Neural cell (in vitro differentiated cells): Measurements from ENCODE around the gene COLEC12.

Experiments used
- CTCF ChIP-seq: fragments of 450-650 bp; IDR thresholded peaks from 2 replicates; pipeline ENCODE4 v1.5.1; 2014; ENCODE audit warnings: antibody characterized with exemption, mild to moderate bottlenecking, moderate library complexity; ENCODE audit not compliant: poor library complexity, severe bottlenecking
- EP300 ChIP-seq: fragments of 450-650 bp; conservative IDR thresholded peaks from 2 replicates; pipeline ENCODE4 v1.6.1; 2014; ENCODE audit warnings: antibody characterized with exemption, mild to moderate bottlenecking, moderate library complexity; ENCODE audit not compliant: poor library complexity, severe bottlenecking

DNA sequence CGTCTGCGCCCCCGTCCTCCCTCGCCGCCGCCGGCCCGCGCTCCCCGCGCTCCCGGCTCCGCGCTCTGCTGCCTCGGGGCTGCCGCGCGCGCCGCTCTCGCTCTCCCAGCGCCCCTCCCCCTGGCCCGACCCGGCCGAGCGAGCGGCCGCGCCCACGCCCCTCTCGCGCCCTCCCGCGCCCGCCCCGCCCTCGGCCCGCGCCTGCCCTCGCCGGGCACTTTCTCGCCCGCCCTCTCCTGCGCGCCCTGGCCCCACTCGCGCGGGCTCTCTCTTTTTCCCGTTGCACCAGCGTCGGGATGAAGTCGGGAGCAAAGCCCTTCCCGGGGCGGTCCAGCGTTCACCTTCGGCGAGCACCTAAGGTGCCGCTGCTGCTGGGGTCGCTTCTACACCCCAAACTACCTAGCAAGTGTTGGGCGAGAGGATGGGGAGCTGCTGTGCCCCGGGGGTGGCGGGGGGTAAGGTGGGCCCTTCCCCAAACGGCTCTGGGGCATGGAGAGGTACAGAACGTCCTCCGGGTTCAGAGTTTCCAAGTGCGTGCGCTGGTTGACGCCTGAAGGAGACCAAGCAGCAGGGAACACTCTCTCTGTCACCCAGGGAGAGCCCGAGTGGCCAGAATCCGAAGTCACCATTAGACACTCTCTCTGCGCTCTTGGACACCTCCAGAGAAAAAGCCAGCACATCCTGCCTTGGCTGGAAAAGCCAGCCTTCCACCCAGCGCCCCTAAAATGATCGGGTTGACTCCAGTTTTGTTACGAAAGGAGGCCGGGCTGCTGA, at the start of gene COLEC12:
- TF ChIP-seq CTCF (no peak), EP300 (no peak)
